HAP-1 (cell line): Measurements from ENCODE around the gene PDGFB.

ENCODE experiments used
- DNase-seq, 2 experiments: peaks; one replicate each; pipeline ENCODE4 v3.0.0-alpha.2; 2016 to 2020; ENCODE audit warnings: low spot score in 2 of 2
- H3K27me3 ChIP-seq: fragments of 250-450 bp; sonication (Bioruptor Pico); 2 replicates; pipeline ENCODE4 v1.5.1; 2020; ENCODE audit warnings: low read depth, mild to moderate bottlenecking, moderate library complexity
- H3K36me3 ChIP-seq: fragments of 250-450 bp; sonication (Bioruptor Pico); replicated peaks from 2 replicates; pipeline ENCODE4 v1.5.1; 2020; ENCODE audit warnings: mild to moderate bottlenecking
- H3K4me1 ChIP-seq: fragments of 250-450 bp; sonication (Bioruptor Pico); 2 replicates; pipeline ENCODE4 v1.5.1; 2020; ENCODE audit warnings: mild to moderate bottlenecking
- H3K4me3 ChIP-seq: fragments of 250-450 bp; sonication (Bioruptor Pico); 2 replicates; pipeline ENCODE4 v1.5.1; 2020; ENCODE audit warnings: mild to moderate bottlenecking, moderate library complexity
- H3K9me3 ChIP-seq: fragments of 250-450 bp; sonication (Bioruptor Pico); 2 replicates; pipeline ENCODE4 v1.5.1; 2020; ENCODE audit warnings: mild to moderate bottlenecking, moderate library complexity
- in situ Hi-C: fragments of 300-500 bp; cut with MboI; formaldehyde crosslinking; loops from 3 replicates; pipeline ENCODE4 v1.14.3; 2020; ENCODE audit warnings: low sequenced_read_pairs, inconsistent platforms, mixed read lengths

Gene PDGFB

GRCh38 chr22:39254789-39255298 lies 10.1 kb upstream of the PDGFB start:
- H3K36me3 ChIP-seq = no peaks in the 10 kb centered on the region
- in situ Hi-C loops = no loop called here
- peaks cover 13% of the 10 kb centered on the region for H3K27me3 ChIP-seq
- H3K4me1 ChIP-seq = no peaks in the 10 kb centered on the region
- no peaks in the 10 kb centered on the region for H3K9me3 ChIP-seq
- DNase-seq = no peak
- H3K4me3 ChIP-seq = no peak overlapping the region

- Histone ChIP-seq H3K27me3 (peaks cover 13% of the 10 kb centered on the region), H3K9me3 (no peaks in the 10 kb centered on the region), H3K4me1 (no peaks in the 10 kb centered on the region), H3K4me3 (no peak overlapping the region), H3K36me3 (no peaks in the 10 kb centered on the region)
- in situ Hi-C loops = no loop called here
- no peak for DNase-seq
These were observed 9.3 kb upstream of the PDGFB start for GRCh38 chr22:39254122-39254521.

GRCh38 chr22:39253435-39254070 lies 8.8 kb upstream of the PDGFB start:
- no peaks in the 10 kb centered on the region for H3K36me3 ChIP-seq
- H3K27me3 ChIP-seq = peaks cover 13% of the 10 kb centered on the region
- no peak overlapping the region for H3K4me3 ChIP-seq
- no peaks in the 10 kb centered on the region for H3K4me1 ChIP-seq
- DNase-seq = no peak
- no peaks in the 10 kb centered on the region for H3K9me3 ChIP-seq
- in situ Hi-C loops = no loop called here

DNA sequence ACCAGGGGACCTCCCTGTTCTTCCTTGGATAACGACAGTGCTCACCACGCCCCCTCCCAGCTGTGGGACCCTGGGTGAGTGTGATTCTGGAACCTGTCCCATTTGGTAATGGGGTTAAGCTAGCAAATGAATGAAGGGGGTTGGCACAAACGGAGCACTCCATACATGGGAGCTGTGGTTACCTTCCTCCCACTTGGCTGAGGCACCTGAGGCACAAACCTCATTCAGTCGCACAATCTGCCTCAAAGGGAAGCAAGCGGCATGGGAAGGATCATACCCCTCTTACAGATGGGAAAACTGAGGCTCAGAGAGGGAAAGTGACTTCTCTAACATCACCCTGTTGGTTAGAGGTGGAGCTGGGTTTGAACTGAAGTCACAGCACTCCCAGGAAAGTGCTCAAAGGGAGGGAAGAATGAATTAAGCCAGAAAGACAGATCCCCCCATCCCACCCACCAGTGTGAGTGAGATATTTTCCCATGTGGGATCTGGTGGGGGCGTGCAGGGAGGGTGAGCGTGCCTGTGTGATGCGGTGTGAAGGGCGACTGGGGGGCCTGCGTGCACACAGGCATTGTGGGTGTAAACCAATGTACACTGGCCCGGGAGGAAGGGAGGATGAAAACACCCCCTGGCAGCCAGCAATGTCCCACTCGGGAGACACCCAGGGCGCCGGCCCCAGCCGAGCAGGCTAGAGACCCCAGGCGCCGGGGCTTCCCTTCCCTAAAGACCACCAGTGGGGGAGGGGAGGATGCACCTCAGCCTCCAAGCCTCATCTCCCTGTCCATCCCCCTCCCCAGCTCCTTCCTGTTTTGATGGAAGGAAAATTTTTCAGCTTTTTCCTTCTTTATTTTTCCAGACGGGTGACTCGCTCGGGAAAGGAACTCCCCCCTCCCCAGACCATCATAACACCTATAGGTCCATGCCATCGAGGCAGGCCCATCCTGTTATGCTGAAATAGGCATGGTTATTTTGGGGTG lies 8.0 kb upstream of the PDGFB start:
- DNase-seq = no peak
- Histone ChIP-seq H3K4me3 (no peak overlapping the region), H3K9me3 (no peaks in the 10 kb centered on the region), H3K36me3 (no peaks in the 10 kb centered on the region), H3K4me1 (no peaks in the 10 kb centered on the region), H3K27me3 (peaks cover 13% of the 10 kb centered on the region)
- in situ Hi-C loops = no loop called here

DNA sequence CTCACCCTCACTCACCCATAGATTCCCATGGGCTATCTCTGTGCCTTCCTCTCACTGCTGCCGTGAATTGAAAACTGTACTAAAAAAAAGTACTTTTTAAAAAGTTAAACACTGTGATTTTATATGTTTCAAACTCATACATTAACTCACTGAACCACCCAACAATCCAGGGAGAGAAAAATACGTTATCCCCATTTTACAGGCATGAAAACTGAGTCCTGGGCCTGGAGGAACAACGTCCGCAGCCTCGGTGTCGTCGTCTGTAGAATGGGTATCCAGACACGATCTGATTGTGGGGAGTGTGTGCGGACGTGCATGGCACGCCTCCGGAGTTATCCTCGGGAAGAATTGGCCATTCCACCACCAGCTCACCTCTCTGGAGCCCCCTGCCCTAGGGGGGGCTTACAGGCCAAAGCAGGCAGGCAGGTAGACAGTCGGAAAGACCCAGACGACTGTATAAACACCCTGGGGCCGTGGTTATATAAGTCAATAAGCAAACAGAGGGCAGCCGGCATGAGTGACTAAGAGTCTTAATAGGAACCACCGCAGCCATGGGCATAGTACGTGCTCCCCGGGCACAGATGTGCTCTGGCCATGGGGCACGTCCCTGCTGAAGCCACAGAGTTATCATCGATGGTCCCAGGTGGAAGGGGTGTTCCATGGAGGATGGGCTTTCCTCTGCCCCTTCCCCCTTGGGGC lies 7.1 kb upstream of the PDGFB start:
- Histone ChIP-seq H3K36me3 (no peaks in the 10 kb centered on the region), H3K27me3 (peaks cover 13% of the 10 kb centered on the region), H3K4me1 (no peaks in the 10 kb centered on the region), H3K4me3 (no peak overlapping the region), H3K9me3 (no peaks in the 10 kb centered on the region)
- in situ Hi-C loops = no loop called here
- DNase-seq = no peak

DNA sequence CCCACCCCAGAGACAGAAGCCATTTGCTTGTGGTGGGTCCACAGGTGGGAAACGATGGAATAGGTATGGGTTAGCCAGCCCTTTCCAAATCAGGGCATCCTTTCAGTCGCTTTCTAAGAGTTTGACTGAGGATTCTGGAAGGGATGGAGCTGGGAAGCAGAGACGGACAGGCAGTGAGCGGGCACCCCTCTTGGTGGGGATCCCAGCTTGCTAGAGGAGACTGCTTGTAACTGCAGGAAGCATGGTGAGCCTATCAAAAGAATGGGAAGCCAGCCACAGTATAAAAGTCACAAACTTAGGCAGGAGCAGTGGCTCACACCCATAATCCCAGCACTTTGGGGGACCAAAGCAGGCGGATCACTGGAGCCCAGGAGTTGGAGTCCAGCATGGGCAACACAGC lies 6.1 kb upstream of the PDGFB start:
- Histone ChIP-seq H3K9me3 (no peaks in the 10 kb centered on the region), H3K36me3 (no peaks in the 10 kb centered on the region), H3K4me1 (no peaks in the 10 kb centered on the region), H3K4me3 (no peak overlapping the region), H3K27me3 (peaks cover 22% of the 10 kb centered on the region)
- in situ Hi-C loops = no loop called here
- no peak for DNase-seq

GRCh38 chr22:39250131-39250530 lies 5.3 kb upstream of the PDGFB start:
- no peak for DNase-seq
- in situ Hi-C loops = no loop called here
- H3K9me3 ChIP-seq = no peaks in the 10 kb centered on the region
- H3K4me1 ChIP-seq = no peaks in the 10 kb centered on the region
- no peak overlapping the region for H3K4me3 ChIP-seq
- H3K36me3 ChIP-seq = no peaks in the 10 kb centered on the region
- peaks cover 29% of the 10 kb centered on the region for H3K27me3 ChIP-seq

GRCh38 chr22:39249086-39249704 lies 4.4 kb upstream of the PDGFB start:
- in situ Hi-C loops = no loop called here
- no peaks in the 10 kb centered on the region for H3K4me1 ChIP-seq
- no peak for DNase-seq
- H3K4me3 ChIP-seq = no peak overlapping the region
- H3K9me3 ChIP-seq = no peaks in the 10 kb centered on the region
- H3K27me3 ChIP-seq = peaks cover 33% of the 10 kb centered on the region
- no peaks in the 10 kb centered on the region for H3K36me3 ChIP-seq

DNA sequence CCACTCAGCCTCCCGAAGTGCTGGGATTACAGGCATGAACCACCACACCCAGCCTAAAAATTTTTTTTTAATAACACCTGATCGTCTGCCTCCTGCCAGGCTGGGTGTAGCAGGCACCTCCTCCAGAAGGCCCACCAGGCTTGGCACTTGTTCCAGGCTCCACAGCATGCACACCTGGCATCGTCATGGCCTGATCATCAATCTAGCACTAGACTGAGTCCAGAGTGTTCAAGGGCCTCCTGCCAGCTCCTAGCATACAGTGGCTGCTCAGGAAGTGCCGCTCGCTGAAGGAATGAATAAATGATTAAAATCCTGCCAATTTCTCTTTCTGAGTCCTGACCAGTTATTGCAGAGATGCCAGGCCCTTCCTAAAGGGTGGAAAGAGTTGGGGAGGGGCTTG lies 3.5 kb upstream of the PDGFB start:
- Histone ChIP-seq H3K27me3 (peaks cover 40% of the 10 kb centered on the region), H3K36me3 (no peaks in the 10 kb centered on the region), H3K4me3 (no peak overlapping the region), H3K4me1 (no peaks in the 10 kb centered on the region), H3K9me3 (no peaks in the 10 kb centered on the region)
- in situ Hi-C loops = no loop called here
- DNase-seq = no peak

DNA sequence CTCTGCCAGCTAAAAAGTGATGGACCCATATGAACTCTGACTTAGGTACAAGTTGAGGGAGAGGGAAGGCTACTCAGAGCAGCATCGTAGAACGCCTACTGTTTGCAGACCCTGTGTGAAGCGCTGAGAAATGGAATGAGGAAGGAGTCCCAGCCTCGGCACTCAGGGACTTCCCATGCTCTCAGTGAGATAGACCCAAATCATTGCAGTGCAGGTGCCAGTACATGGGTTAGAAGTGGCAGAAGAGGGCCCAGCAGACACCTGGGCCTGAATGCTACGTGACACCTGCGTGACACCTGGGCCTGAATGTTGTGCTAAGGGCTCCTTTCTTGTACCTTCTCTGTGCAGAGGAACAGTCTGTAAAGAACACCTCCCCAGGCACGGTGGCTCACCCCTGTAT lies 2.6 kb upstream of the PDGFB start:
- no peaks in the 10 kb centered on the region; the same call in 1 of the 2 replicates for H3K4me1 ChIP-seq
- no peaks in the 10 kb centered on the region for H3K36me3 ChIP-seq
- no peaks in the 10 kb centered on the region for H3K9me3 ChIP-seq
- H3K27me3 ChIP-seq = peaks cover 44% of the 10 kb centered on the region
- in situ Hi-C loops = no loop called here
- DNase-seq = no peak
- H3K4me3 ChIP-seq = no peak overlapping the region

DNA sequence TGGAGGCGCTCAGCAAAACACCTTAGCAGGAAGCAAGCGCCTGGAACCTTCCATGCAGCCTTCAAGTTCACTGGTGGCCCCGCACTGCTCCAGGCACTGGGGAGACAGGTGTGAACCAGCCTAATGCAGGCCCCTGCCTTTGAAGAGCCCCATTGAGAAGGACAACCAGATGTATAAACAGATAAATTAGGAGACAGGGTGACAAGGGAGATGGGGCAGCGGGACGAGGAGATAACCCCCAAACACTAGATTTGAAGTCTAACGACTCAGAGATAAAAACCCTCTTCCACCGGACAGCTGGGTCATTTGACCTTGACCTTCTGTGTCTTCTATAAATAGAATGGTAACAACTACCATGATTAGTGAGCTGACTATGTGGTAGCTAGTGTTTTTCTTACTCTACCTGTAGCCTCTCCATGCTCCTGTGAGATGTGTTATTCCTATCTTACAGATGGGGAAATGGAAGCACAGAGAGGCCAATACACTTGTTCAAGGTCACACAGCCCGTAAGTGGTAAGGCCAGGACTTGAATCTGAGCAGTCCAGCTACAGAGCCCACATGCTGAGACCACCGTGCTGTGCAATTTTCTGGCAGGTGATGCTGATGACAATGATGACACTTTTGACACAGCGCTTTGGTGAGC lies 2.0 kb upstream of the PDGFB start:
- in situ Hi-C loops = no loop called here
- no peaks in the 10 kb centered on the region for H3K9me3 ChIP-seq

GRCh38 chr22:39246217-39246616 lies 1.4 kb upstream of the PDGFB start:
- Histone ChIP-seq H3K36me3 (no peaks in the 10 kb centered on the region), H3K4me1 (no peaks in the 10 kb centered on the region; the same call in 1 of the 2 replicates), H3K9me3 (no peaks in the 10 kb centered on the region), H3K4me3 (no peak overlapping the region), H3K27me3 (peaks cover 35% of the 10 kb centered on the region)
- in situ Hi-C loops = no loop called here
- no peak for DNase-seq

More for the DNA sequence above, 2.0 kb upstream of the PDGFB start:
- DNase-seq = no peak
- Histone ChIP-seq H3K4me1 (no peaks in the 10 kb centered on the region; the same call in 1 of the 2 replicates), H3K27me3 (peaks cover 39% of the 10 kb centered on the region), H3K36me3 (no peaks in the 10 kb centered on the region), H3K4me3 (no peak overlapping the region)
